GM19438 (cell line): ENCODE measurements around the gene C1QTNF9B.

ENCODE experiments used
- ATAC-seq: cut with Tn5 transposase; IDR thresholded peaks from one replicate; pipeline ENCODE4 v1.9.1; 2021; ENCODE audit warnings: low read depth; ENCODE audit not compliant: unreplicated experiment

Gene C1QTNF9B

GRCh38 chr13:23861310-23861709 lies 36.0 kb downstream of the C1QTNF9B start:
- no peak for ATAC-seq

- no peak for ATAC-seq
These were observed 37.4 kb downstream of the C1QTNF9B start for GRCh38 chr13:23859904-23860303.

GRCh38 chr13:23859455-23859854 lies 37.8 kb downstream of the C1QTNF9B start:
- no peak for ATAC-seq

- no peak for ATAC-seq
These were observed 38.8 kb downstream of the C1QTNF9B start for GRCh38 chr13:23858546-23858945.

GRCh38 chr13:23856008-23856750 lies 41.1 kb downstream of the C1QTNF9B start:
- no peak for ATAC-seq

- ATAC-seq = no peak
These were observed 41.9 kb downstream of the C1QTNF9B start for GRCh38 chr13:23855360-23855759.

GRCh38 chr13:23852351-23852750 lies 45.0 kb downstream of the C1QTNF9B start:
- ATAC-seq = no peak

GRCh38 chr13:23851106-23851505 lies 46.2 kb downstream of the C1QTNF9B start:
- no peak for ATAC-seq

- no peak for ATAC-seq
These were observed 47.2 kb downstream of the C1QTNF9B start for GRCh38 chr13:23850134-23850533.

- no peak for ATAC-seq
These were observed 47.6 kb downstream of the C1QTNF9B start for GRCh38 chr13:23849670-23850069.

GRCh38 chr13:23848646-23849141 lies 48.6 kb downstream of the C1QTNF9B start:
- ATAC-seq = no peak

GRCh38 chr13:23848019-23848418 lies 49.3 kb downstream of the C1QTNF9B start:
- no peak for ATAC-seq

- no peak for ATAC-seq
These were observed 49.8 kb downstream of the C1QTNF9B start for GRCh38 chr13:23847497-23847896.

- ATAC-seq = no peak
These were observed 52.1 kb downstream of the C1QTNF9B start for GRCh38 chr13:23845105-23845725.

GRCh38 chr13:23844132-23844531 lies 53.2 kb downstream of the C1QTNF9B start:
- ATAC-seq = no peak

- no peak for ATAC-seq
These were observed 53.9 kb downstream of the C1QTNF9B start for GRCh38 chr13:23843436-23843835.

GRCh38 chr13:23842406-23842805 lies 54.9 kb downstream of the C1QTNF9B start:
- no peak for ATAC-seq
